ENCODE measurements around the gene UGCG. TPM values are rescaled to one million over a fixed set of nuclear protein-coding genes. Genes with fewer than 3 reads are reported as not detected.
"Not testable (repeated sequence)": the region's sequence is repeated elsewhere in the genome, so short reads cannot be mapped to it uniquely, and the experiment has no call there.

UGCG gene
- total RNA-seq, 1 donor from 2014 or later: 22.6 TPM

DNA sequence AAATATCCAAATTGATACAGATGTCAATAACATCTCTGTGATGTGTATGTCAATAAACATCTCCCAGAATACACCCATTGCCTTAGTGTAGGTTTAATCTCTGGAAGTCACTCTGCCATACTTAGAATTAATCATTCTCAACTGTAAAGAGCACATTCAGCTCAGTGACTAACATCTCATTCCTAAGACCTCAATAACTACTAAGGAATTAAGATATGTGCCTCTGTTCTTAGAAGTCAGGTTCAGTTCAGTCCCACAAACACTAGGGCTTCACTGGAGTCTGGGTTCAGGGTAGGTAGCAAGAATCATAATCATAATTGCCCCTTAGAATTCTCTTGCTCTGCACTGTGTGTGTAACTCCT lies 31.7 kb downstream of the UGCG start:
- intact Hi-C loops (cut with micrococcal nuclease): no loop called here
- H3K4me3 Mint-ChIP-seq: no peak overlapping the region

DNA sequence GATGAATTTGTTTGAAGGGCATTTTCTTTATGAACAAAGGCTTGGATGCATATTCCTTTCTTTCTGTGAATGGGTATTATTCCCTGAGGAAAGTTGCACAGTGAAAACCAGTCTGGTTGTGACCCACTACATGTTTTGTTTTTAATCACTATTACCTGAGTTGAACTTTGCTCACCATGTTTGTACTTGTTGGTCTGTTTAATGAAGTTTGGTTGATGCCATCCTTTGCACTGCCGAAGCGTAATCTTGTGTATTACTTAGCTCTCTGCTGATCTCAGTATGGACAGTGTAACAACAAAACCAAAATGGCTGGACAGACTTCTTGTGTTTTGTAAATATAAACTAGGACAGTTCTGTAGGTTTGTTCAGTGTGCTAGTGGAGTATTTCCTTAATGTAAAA lies 38.1 kb downstream of the UGCG start:
- Mint-ChIP-seq H3K27ac (no peak overlapping the region), H3K4me1 (ENCODE audit: low read depth) (peaks cover 31% of the 10 kb centered on the region), H3K36me3 (ENCODE audit: low read depth) (peaks cover 51% of the 10 kb centered on the region), H3K27me3 (ENCODE audit: insufficient read depth) (no peaks in the 10 kb centered on the region), H3K9me3 (peaks cover 8% of the 10 kb centered on the region), H3K4me3 (no peak overlapping the region)
- intact Hi-C loops (cut with micrococcal nuclease): no loop called here
- DNase-seq (ENCODE audit: low spot score): no peak

More for the DNA sequence above, 31.7 kb downstream of the UGCG start:
- H3K9me3 Mint-ChIP-seq: no peaks in the 10 kb centered on the region
- peaks cover 36% of the 10 kb centered on the region for H3K36me3 Mint-ChIP-seq (ENCODE audit: low read depth)
- H3K27ac Mint-ChIP-seq: no peak overlapping the region
- H3K4me1 Mint-ChIP-seq (ENCODE audit: low read depth): peaks cover 24% of the 10 kb centered on the region
- no peaks in the 10 kb centered on the region for H3K27me3 Mint-ChIP-seq (ENCODE audit: insufficient read depth)
- DNase-seq (ENCODE audit: low spot score): no peak

DNA sequence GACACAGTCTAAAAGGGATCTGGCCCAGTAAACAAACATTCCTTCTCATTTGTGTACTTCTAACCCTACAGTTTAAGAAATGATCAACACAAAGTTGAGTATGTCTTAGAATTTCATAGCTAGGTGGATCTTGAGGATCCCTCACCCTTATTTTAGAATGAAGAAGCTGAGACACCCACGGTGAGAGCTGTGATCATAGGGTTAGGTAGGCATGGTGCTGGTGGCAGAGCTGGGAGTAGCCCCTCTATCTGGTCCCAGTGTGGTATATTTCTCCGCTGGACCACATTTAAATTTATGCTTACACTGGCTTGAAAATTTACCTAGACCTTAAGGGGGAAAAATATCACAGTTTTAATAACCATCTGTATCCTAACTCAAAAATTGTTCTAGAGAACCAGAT lies 39.8 kb downstream of the UGCG start:
- Mint-ChIP-seq H3K4me3 (no peak overlapping the region), H3K4me1 (ENCODE audit: low read depth) (peaks cover 31% of the 10 kb centered on the region), H3K36me3 (ENCODE audit: low read depth) (peaks cover 46% of the 10 kb centered on the region), H3K9me3 (peaks cover 8% of the 10 kb centered on the region), H3K27ac (no peak overlapping the region), H3K27me3 (ENCODE audit: insufficient read depth) (no peaks in the 10 kb centered on the region)
- DNase-seq (ENCODE audit: low spot score): no peak
- intact Hi-C loops (cut with micrococcal nuclease): no loop called here

DNA sequence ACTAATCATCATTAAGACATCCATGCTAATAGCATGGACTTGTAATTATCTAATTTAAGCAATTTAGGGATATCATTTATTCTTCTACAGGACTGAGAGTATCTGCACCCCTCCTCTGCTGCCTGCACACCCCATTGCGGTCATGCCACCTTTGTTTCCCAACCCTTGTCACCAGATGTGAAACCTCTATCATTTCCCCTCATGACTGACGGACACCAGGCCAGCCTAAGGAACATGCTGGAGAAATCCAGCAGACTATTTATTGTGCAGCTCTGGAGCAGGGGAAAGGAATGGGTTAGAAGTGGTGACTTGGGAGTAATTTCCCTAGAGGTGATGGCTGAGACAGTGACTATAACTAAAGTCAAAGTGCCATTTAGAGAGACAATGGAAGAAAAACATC lies 40.7 kb downstream of the UGCG start:
- Mint-ChIP-seq H3K4me1 (ENCODE audit: low read depth) (peaks cover 31% of the 10 kb centered on the region), H3K4me3 (peak overlapping the region; percentile 63), H3K36me3 (ENCODE audit: low read depth) (peaks cover 41% of the 10 kb centered on the region), H3K27me3 (ENCODE audit: insufficient read depth) (no peaks in the 10 kb centered on the region), H3K27ac (peak overlapping the region; percentile 88), H3K9me3 (peaks cover 8% of the 10 kb centered on the region)
- intact Hi-C loops (cut with micrococcal nuclease): no loop called here
- DNase-seq (ENCODE audit: low spot score): no peak

DNA sequence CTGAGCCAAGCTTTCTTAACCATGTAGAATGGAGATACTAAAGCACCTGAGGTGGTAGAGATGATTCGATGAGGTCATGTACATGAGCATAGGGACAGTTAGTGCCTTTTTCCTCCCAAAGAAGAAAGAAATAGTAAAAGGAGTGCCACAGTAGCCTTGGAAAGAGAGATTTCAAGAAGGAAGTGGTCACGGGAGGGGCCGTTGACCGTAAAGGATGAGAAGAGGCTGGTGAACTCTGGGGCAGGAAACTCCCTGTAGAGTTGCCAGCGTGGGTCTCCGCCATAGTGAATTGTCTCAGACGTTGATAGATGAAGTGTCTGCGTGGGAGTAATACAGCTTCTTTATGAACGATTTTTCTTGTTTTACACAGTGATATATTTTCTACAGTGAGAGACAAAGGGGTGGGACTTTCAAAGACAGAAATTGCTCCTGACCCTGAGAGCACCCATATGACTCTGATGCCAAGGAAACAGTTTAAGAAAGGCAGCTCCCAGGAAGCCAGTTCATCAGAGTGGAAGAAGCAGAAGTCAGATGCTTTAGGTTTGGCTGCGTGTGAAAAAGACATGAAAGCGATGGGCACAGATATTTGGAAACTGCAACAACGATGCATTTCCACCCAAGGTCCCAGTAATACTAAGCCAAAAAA lies 41.3 kb downstream of the UGCG start:
- peaks cover 38% of the 10 kb centered on the region for H3K36me3 Mint-ChIP-seq (ENCODE audit: low read depth)
- H3K27ac Mint-ChIP-seq: peak overlapping the region; percentile 88
- H3K4me1 Mint-ChIP-seq (ENCODE audit: low read depth): peaks cover 31% of the 10 kb centered on the region
- intact Hi-C loops (cut with micrococcal nuclease): loop anchor here (1.0 kb wide), 5 partner anchors 22 to 99 kb away; no protein-coding TSS in a partner anchor
- peak overlapping the region; percentile 63 for H3K4me3 Mint-ChIP-seq
- H3K9me3 Mint-ChIP-seq: peaks cover 8% of the 10 kb centered on the region
- no peaks in the 10 kb centered on the region for H3K27me3 Mint-ChIP-seq (ENCODE audit: insufficient read depth)
- DNase-seq (ENCODE audit: low spot score): peak; percentile 28

DNA sequence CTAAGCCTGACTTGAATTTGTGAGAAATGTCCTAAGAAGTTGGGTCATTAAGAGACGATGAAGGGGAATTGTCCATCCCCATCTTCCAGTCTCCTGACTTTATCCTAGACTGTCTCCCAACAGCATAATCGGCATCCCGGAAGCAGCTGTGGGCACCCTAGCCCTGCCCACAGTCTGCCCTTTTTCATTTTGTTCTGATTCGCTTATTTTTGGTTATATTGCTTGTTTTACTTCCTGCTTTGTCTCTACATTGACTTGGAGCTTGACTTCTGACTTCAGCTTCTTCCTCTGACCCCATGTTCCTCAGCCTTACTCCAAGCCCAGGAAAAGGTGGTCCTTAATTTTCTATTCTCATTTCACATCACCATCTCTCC lies 41.8 kb downstream of the UGCG start:
- intact Hi-C loops (cut with micrococcal nuclease): loop anchor here (1.0 kb wide), 5 partner anchors 22 to 99 kb away; no protein-coding TSS in a partner anchor
- no peak for DNase-seq (ENCODE audit: low spot score)
- Mint-ChIP-seq H3K27me3 (ENCODE audit: insufficient read depth) (no peaks in the 10 kb centered on the region), H3K9me3 (peaks cover 8% of the 10 kb centered on the region), H3K4me3 (peak overlapping the region; percentile 52), H3K36me3 (ENCODE audit: low read depth) (peaks cover 35% of the 10 kb centered on the region), H3K4me1 (ENCODE audit: low read depth) (peaks cover 31% of the 10 kb centered on the region), H3K27ac (peak overlapping the region; percentile 64)

DNA sequence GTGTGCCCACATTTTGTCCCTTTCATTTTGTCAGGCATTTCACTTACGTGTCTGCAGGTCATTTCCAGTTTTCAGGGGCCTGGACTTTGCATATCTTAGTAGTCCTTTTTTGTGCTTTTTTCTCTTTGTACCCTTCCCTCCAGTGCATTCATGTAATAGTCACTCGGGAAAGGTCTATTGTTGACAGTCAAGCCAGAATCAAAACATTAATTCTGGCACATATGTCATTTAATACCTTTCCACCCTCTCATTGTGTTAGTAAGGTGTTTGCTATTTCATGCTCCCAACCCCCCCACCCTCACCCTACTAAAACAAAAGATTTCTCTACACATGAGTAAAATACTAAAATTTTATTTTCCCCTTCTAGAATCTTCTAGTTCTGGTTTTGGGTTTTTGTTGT lies 42.7 kb downstream of the UGCG start:
- intact Hi-C loops (cut with micrococcal nuclease): no loop called here
- Mint-ChIP-seq H3K4me3 (peak overlapping the region; percentile 34), H3K27me3 (ENCODE audit: insufficient read depth) (peaks cover 2% of the 10 kb centered on the region), H3K36me3 (ENCODE audit: low read depth) (peaks cover 30% of the 10 kb centered on the region), H3K4me1 (ENCODE audit: low read depth) (peaks cover 32% of the 10 kb centered on the region), H3K27ac (peak overlapping the region; percentile 77), H3K9me3 (peaks cover 8% of the 10 kb centered on the region)
- no peak for DNase-seq (ENCODE audit: low spot score)

DNA sequence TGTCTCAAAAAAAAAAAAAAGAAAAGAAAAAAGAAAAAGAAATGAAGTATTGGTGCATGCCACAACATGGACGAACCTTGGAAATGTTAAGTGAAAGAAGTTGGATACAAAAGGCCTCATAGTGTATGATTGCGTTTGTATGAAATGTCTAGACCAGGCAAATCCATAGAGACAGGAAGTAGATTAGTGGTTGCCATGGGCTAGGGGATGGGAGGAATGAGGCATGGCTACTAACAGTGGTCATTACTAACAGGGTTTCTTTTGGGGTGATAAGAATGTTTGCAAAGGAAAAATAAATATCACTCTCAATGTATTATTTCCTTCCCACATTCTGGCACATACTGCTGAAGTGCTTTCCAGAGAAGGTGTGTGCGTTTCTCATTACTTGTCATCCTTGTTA lies 44.1 kb downstream of the UGCG start:
- Mint-ChIP-seq H3K27me3 (ENCODE audit: insufficient read depth) (peaks cover 2% of the 10 kb centered on the region), H3K36me3 (ENCODE audit: low read depth) (peaks cover 20% of the 10 kb centered on the region), H3K4me1 (ENCODE audit: low read depth) (peaks cover 42% of the 10 kb centered on the region), H3K4me3 (no peak overlapping the region), H3K27ac (no peak overlapping the region), H3K9me3 (peaks cover 8% of the 10 kb centered on the region)
- DNase-seq (ENCODE audit: low spot score): no peak
- intact Hi-C loops (cut with micrococcal nuclease): no loop called here

DNA sequence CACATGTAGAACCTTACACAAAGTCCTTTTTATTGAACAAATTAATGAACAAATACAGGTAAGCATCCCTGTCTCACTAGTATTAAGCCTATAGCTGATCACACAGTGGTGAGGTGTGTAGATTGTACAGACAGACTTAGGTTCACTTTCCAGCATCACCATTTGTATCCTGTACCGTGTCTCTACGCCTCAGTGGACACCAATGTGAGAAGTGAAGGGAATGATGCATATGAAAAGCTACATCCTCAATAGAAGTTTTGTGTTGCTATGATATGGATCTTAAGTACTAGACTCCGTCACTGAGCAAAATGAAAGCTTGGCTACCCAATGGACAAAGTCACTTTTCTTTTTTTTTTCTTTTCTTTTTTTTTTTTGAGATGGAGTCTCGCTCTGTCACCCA lies 46.6 kb downstream of the UGCG start:
- H3K27ac Mint-ChIP-seq: no peak overlapping the region
- no peak for DNase-seq (ENCODE audit: low spot score)
- peaks cover 29% of the 10 kb centered on the region for H3K4me1 Mint-ChIP-seq (ENCODE audit: low read depth)
- H3K9me3 Mint-ChIP-seq: peaks cover 8% of the 10 kb centered on the region
- no peak overlapping the region for H3K4me3 Mint-ChIP-seq
- peaks cover 8% of the 10 kb centered on the region for H3K36me3 Mint-ChIP-seq (ENCODE audit: low read depth)
- peaks cover 9% of the 10 kb centered on the region for H3K27me3 Mint-ChIP-seq (ENCODE audit: insufficient read depth)
- intact Hi-C loops (cut with micrococcal nuclease): no loop called here

DNA sequence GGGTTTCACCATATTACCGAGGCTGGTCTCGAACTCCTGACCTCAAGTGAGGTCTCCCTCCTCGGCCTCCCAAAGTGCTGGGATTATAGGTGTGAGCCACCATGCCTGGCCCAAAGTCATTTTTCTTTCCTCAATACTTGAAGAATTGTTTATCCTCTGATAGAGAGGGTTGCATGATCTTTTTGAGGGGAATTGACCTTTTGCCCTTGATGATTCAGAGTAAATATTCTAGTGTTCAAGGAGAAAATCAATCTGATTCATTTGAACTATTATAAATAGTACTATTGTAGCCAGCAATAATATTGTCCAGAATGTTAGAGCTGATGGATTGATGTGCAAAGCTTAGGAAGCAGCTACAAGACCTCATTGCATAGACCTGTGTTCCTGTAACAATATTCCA lies 47.1 kb downstream of the UGCG start:
- H3K27me3 Mint-ChIP-seq (ENCODE audit: insufficient read depth): peaks cover 9% of the 10 kb centered on the region
- peaks cover 23% of the 10 kb centered on the region for H3K4me1 Mint-ChIP-seq (ENCODE audit: low read depth)
- H3K36me3 Mint-ChIP-seq (ENCODE audit: low read depth): peaks cover 5% of the 10 kb centered on the region
- no peak overlapping the region for H3K4me3 Mint-ChIP-seq
- H3K27ac Mint-ChIP-seq: no peak overlapping the region
- peaks cover 6% of the 10 kb centered on the region for H3K9me3 Mint-ChIP-seq
- intact Hi-C loops (cut with micrococcal nuclease): no loop called here
- DNase-seq (ENCODE audit: low spot score): no peak

DNA sequence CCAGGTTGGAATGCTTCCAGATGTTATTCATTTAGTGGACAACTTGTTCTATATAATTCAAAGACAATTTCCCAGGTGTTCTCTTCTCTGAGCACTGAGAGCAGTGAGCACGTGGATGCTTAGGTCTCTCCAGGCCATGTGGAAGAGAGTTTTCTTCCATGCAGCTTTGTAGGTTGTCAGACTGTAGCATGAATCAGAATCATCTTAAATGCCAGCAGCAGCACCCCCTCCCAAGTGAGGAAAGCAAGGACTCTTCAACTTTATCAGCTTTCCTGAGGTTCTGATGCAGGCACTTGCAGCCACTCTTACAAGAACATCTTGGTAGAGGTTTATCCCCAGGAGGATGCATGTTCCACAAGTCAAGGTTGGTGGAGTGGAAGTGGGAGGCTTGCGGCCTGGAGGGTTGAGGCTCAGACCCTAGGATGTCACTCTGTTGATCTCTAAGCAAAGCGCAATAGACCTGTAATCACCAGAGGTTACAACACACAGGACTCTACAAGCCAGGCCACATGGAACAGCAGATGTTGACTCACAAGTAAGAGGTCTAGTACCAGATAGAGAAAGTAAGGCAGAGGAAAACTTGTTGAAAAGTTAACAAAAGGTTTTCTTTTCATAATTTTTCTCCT lies 47.7 kb downstream of the UGCG start:
- H3K9me3 Mint-ChIP-seq: peaks cover under 1% of the 10 kb centered on the region
- DNase-seq (ENCODE audit: low spot score): no peak
- H3K27ac Mint-ChIP-seq: no peak overlapping the region
- H3K4me1 Mint-ChIP-seq (ENCODE audit: low read depth): peaks cover 17% of the 10 kb centered on the region
- no peak overlapping the region for H3K4me3 Mint-ChIP-seq
- peaks cover 9% of the 10 kb centered on the region for H3K27me3 Mint-ChIP-seq (ENCODE audit: insufficient read depth)
- peaks cover 1% of the 10 kb centered on the region for H3K36me3 Mint-ChIP-seq (ENCODE audit: low read depth)
- intact Hi-C loops (cut with micrococcal nuclease): no loop called here

DNA sequence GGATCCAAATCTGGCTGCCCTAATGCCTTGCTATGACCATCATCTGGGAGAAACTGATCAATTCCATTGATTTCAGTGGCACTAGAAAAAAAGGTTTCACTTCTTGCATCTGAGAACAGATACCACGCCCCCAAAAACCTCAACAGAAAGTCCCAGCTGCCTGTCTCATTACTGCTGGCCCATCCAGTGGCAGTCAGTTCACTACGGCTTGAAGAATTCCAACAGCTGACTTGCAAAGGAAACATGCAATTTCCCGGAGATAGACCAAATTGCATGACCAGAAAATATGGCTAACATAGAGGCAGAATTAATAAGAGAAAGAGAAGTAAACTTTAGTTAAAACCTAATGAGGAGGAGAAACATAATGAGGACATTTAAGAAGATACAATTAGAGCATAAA lies 48.6 kb downstream of the UGCG start:
- Mint-ChIP-seq H3K27me3 (ENCODE audit: insufficient read depth) (peaks cover 9% of the 10 kb centered on the region), H3K9me3 (no peaks in the 10 kb centered on the region), H3K4me1 (ENCODE audit: low read depth) (peaks cover 16% of the 10 kb centered on the region), H3K4me3 (no peak overlapping the region), H3K36me3 (ENCODE audit: low read depth) (peaks cover 1% of the 10 kb centered on the region), H3K27ac (no peak overlapping the region)
- DNase-seq (ENCODE audit: low spot score): no peak
- intact Hi-C loops (cut with micrococcal nuclease): no loop called here

DNA sequence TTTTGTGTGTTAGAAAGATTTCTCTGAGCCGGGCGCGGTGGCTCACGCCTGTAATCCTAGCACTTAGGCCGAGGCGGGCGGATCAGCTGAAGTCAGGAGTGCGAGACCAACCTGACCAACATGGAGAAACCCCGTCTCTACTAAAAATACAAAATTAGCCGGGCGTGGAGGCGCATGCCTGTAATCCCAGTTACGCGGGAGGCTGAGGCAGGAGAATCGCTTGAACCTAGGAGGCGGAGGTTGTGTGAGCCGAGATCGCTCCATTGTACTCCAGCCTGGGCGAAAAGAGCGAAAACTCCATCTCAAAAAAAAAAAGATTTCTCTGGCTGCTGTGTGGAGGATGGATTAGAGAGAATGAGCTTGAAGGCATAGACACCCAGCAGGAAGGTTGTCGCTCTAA lies 51.5 kb downstream of the UGCG start:
- peaks cover 16% of the 10 kb centered on the region for H3K4me1 Mint-ChIP-seq (ENCODE audit: low read depth)
- H3K27me3 Mint-ChIP-seq (ENCODE audit: insufficient read depth); H3K9me3 Mint-ChIP-seq; DNase-seq (ENCODE audit: low spot score); H3K36me3 Mint-ChIP-seq (ENCODE audit: low read depth); H3K27ac Mint-ChIP-seq; intact Hi-C loops (cut with micrococcal nuclease); H3K4me3 Mint-ChIP-seq: not testable (repeated sequence)
